Activated gamma-delta T cell treated with Interleukin-2 at 50 U/mL for 16 hours (primary cell): ENCODE data around the gene KRTAP4-2.
"Not testable (repeated sequence)": the region's sequence is repeated elsewhere in the genome, so short reads cannot be mapped to it uniquely, and the experiment has no call there.

Experiments
- DNase-seq: peaks from one replicate; pipeline ENCODE4 v3.0.0-alpha.2; 2020

The KRTAP4-2 gene

GRCh38 chr17:41177727-41178271, at the start of gene KRTAP4-2:
Gene KRTAP4-2, minus strand, starts transcription at chr17:41178221. Its CDS starts 57 bp downstream, at chr17:41178164.
- DNase-seq: no peak

GRCh38 chr17:41226598-41227095, 48.6 kb upstream of the KRTAP4-2 start, which contains the start of gene KRTAP9-2:
Gene KRTAP9-2, plus strand, starts transcription at chr17:41226648. Its CDS starts 7 bp downstream, at chr17:41226655.
- DNase-seq: not testable (repeated sequence)

GRCh38 chr17:41226051-41226450, 48.0 kb upstream of the KRTAP4-2 start:
- no peak for DNase-seq

- DNase-seq: no peak
These were observed 45.8 kb upstream of the KRTAP4-2 start for GRCh38 chr17:41223821-41224220.

- DNase-seq: no peak
These were observed 37.7 kb upstream of the KRTAP4-2 start for GRCh38 chr17:41215681-41216080.

- DNase-seq: no peak
These were observed 34.6 kb upstream of the KRTAP4-2 start for GRCh38 chr17:41212524-41213169.

GRCh38 chr17:41211845-41212466, 33.9 kb upstream of the KRTAP4-2 start:
- DNase-seq: no peak

GRCh38 chr17:41199421-41200078, 21.5 kb upstream of the KRTAP4-2 start:
- no peak for DNase-seq

GRCh38 chr17:41196068-41196467, 18.0 kb upstream of the KRTAP4-2 start:
- no peak for DNase-seq

- no peak for DNase-seq
These were observed 12.3 kb upstream of the KRTAP4-2 start for GRCh38 chr17:41190328-41190727.

GRCh38 chr17:41189837-41190318, 11.9 kb upstream of the KRTAP4-2 start, which contains the start of gene KRTAP9-1:
Gene KRTAP9-1, plus strand, starts transcription at chr17:41189887. Its CDS starts 0 bp downstream, at chr17:41189887.
- not testable (repeated sequence) for DNase-seq

- no peak for DNase-seq
These were observed 8.9 kb upstream of the KRTAP4-2 start for GRCh38 chr17:41186872-41187271.

GRCh38 chr17:41185001-41185400, 7.0 kb upstream of the KRTAP4-2 start:
- DNase-seq: no peak

- no peak for DNase-seq
These were observed 6.5 kb upstream of the KRTAP4-2 start, which contains the start of gene KRTAP4-1 for GRCh38 chr17:41184480-41184961. Gene KRTAP4-1, minus strand, starts transcription at chr17:41184911. Its CDS starts 57 bp downstream, at chr17:41184854.

GRCh38 chr17:41178843-41179616, 1.0 kb upstream of the KRTAP4-2 start:
- DNase-seq: no peak

- no peak for DNase-seq
These were observed 320 bp upstream of the KRTAP4-2 start for GRCh38 chr17:41178341-41178740.

GRCh38 chr17:41176744-41177387, 1.2 kb downstream of the KRTAP4-2 start:
- DNase-seq: no peak

GRCh38 chr17:41171886-41172285, 6.1 kb downstream of the KRTAP4-2 start:
- DNase-seq: no peak

GRCh38 chr17:41168121-41168520, 9.9 kb downstream of the KRTAP4-2 start, which contains the start of gene KRTAP4-3:
Gene KRTAP4-3, minus strand, starts transcription at chr17:41168221. Its CDS starts 49 bp downstream, at chr17:41168172.
- DNase-seq: no peak

GRCh38 chr17:41167561-41167960, 10.5 kb downstream of the KRTAP4-2 start:
- no peak for DNase-seq

GRCh38 chr17:41163828-41164227, 14.2 kb downstream of the KRTAP4-2 start:
- no peak for DNase-seq
